GM18519 (cell line): ENCODE data around the gene PTPRD.

Experiments used
- ATAC-seq: cut with Tn5 transposase; IDR thresholded peaks from one replicate; pipeline ENCODE4 v1.9.1; 2021; ENCODE audit warnings: mild to moderate bottlenecking, moderate library complexity; ENCODE audit not compliant: unreplicated experiment, low FRiP score

Gene PTPRD

DNA sequence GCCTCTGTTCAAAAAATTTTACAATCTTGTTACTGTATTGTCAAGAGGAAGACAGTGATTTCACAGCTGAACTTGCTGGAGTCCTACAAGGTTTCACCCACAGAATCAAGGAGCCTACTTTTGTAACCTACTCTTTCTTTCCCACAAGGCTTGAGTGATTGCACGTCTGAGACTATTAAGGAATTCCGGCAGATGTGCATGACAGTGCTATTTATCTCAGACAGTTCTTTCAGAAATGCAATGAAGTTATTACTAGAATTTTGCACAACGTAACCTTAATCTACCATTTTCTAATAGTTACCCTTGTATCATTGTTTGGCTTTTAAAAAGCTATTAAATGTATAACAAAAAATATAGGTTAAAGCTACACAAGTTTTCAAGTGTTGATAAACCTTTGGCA is 400.1 kb downstream of the PTPRD start:
- ATAC-seq, result no peak

- no peak for ATAC-seq
These were observed 404.1 kb downstream of the PTPRD start for GRCh38 chr9:10208691-10209069.

- no peak for ATAC-seq
These were observed 408.5 kb downstream of the PTPRD start for GRCh38 chr9:10204276-10204675.

GRCh38 chr9:10173561-10173960 is 439.2 kb downstream of the PTPRD start:
- no peak for ATAC-seq

DNA sequence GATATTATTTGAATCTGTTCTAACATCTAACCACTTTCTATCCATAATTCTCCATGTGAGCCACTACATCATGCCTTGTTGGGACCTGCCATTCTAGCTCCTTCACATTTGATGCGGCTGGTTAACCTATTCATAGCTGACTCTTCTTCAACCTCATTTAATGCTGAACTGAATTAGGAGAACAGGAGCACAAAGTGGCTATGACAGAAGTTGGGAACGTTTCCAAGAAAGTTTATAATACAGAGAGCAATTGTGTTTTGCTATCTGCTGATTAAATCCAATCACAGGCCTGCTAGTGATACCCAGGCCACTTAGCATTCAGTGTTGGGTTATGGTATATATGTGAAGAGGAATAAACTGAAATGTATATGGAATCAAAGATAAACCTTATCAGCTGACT is 440.3 kb downstream of the PTPRD start:
- no peak for ATAC-seq

GRCh38 chr9:10168241-10168640 is 444.6 kb downstream of the PTPRD start:
- ATAC-seq, result no peak

DNA sequence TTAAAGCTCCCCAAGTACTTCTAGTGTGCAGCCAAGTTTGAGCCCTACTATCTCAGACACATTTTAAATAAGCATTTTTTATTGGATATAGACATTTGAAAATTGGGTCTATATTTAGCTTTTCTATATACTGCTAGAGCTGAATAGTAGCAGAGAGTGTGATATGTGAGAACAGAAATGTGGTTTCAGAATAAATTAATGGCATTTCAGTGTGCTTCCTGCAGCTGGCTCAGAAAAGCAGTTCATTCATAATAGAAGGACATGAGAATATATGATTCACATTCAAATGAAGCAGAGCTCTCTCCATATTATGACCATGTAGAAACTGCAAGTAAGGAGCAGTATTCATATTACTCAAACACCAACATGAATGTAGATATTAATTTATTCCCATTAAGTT is 464.0 kb downstream of the PTPRD start:
- no peak for ATAC-seq

- ATAC-seq, result no peak
These were observed 466.1 kb downstream of the PTPRD start for GRCh38 chr9:10146517-10147331.

DNA sequence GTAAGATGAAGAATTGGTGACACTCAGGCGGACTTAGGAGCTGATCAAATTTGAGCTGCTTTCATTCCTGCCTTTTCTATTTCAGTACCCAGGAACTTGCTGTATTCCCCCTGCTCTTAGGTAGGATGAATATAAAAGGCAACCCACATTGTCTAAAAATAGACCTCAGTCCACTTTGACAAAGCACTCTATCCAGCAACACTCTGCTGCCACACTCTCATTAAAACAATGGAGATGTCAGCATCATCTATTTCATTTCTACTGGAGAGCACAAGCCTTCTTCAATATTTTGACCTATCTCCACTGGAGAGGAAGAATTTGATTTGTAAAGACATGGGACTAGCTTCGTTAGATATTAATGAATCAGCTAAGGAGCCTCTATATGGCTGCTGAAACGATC is 468.4 kb downstream of the PTPRD start:
- ATAC-seq, result no peak

- ATAC-seq, result no peak
These were observed 477.2 kb downstream of the PTPRD start for GRCh38 chr9:10135553-10135952.

GRCh38 chr9:10134266-10134665 is 478.5 kb downstream of the PTPRD start:
- ATAC-seq, result no peak

DNA sequence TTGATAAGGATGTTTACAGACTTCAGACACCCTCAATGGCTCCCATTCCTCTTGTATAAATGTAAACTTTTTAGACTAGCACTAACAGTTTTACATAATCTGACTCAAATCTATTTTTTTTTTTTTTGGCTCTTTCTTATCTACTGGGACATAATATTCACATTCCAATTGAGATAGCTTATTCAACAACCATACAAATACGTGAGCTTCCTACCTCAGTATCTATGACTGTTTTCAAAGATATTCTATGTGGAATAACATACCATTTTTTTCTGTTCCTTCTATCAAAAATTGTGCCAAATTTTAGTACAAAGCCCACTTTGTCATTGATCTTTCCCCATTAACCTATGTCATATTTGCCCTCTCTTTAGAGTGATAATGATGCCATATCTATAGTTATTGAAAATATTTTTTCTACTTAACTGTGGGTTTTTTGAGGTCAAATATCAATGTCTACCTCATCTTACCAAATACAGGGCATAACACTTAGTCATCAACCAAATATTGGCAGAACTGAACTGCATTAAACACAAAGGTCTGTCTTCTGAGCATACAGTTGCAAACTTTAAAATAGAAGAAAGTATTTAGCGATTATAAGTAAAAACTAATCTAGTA is 482.6 kb downstream of the PTPRD start:
- no peak for ATAC-seq

- ATAC-seq, result no peak
These were observed 484.9 kb downstream of the PTPRD start for GRCh38 chr9:10127867-10128266.

- ATAC-seq, result no peak
These were observed 500.0 kb downstream of the PTPRD start for GRCh38 chr9:10112798-10113197.

GRCh38 chr9:10112070-10112469 is 500.7 kb downstream of the PTPRD start:
- no peak for ATAC-seq

GRCh38 chr9:10108815-10109214 is 504.0 kb downstream of the PTPRD start:
- ATAC-seq, result no peak

- no peak for ATAC-seq
These were observed 508.0 kb downstream of the PTPRD start for GRCh38 chr9:10104774-10105173.

DNA sequence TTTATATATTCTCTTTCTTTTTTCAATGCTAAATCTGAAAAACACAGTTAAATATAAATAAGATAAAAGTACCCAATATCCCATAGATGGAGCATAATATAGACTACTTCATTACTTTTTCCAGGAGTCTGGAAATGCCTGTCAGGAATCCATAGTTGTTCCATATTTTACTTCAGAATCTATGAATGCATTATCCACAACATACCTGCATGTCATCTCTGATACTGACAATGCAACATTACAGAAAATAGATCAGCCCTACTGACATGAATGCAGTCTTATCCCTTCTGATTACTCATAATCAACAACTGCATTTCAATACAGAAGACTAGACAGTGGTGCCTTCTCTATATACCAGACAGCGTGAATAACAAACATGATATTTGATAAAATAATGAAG is 517.6 kb downstream of the PTPRD start:
- no peak for ATAC-seq

- ATAC-seq, result no peak
These were observed 518.2 kb downstream of the PTPRD start for GRCh38 chr9:10094563-10094962.

- no peak for ATAC-seq
These were observed 532.8 kb downstream of the PTPRD start for GRCh38 chr9:10080012-10080411.

- no peak for ATAC-seq
These were observed 533.4 kb downstream of the PTPRD start for GRCh38 chr9:10079284-10079964.

GRCh38 chr9:10071579-10071978 is 541.2 kb downstream of the PTPRD start:
- ATAC-seq, result no peak
